ENCODE results near the gene ST8SIA6. TPM values are rescaled to one million over a fixed set of nuclear protein-coding genes. Genes with fewer than 3 reads are reported as not detected.

Gene ST8SIA6
- total RNA-seq, 1 experiment from 2014 or later = not detected

GRCh38 chr10:17473228-17473950 is 19.0 kb upstream of the ST8SIA6 start:
- Histone ChIP-seq H3K4me3 (ENCODE audit: low read depth, low read length, poor library complexity, severe bottlenecking) (no peak overlapping the region), H3K27me3 (replicated peaks; ENCODE audit: insufficient read depth, low read depth, low read length, poor library complexity) (peaks cover 8% of the 10 kb centered on the region), H3K36me3 (ENCODE audit: insufficient read depth, low read length, poor library complexity, severe bottlenecking) (no peaks in the 10 kb centered on the region), H3K9me3 (ENCODE audit: low read depth, low read length, poor library complexity, severe bottlenecking) (no peaks in the 10 kb centered on the region), H3K27ac (ENCODE audit: low read depth, low read length, poor library complexity, severe bottlenecking) (no peak overlapping the region), H3K4me1 (ENCODE audit: insufficient read depth, low read length, poor library complexity, severe bottlenecking) (no peaks in the 10 kb centered on the region)
- no peak for DNase-seq (ENCODE audit: low spot score)
- TF ChIP-seq CTCF (conservative IDR thresholded peaks at IDR 0.05; ENCODE audit: low read depth, low read length) (no peak), EZH2 (IDR thresholded peaks at IDR 0.05; ENCODE audit: borderline replicate concordance, low read depth, low read length, poor library complexity, severe bottlenecking) (no peak)
- no TSS peak for BruUV-seq (replicated peaks)
- intact Hi-C loops (cut with micrococcal nuclease; ENCODE audit: unreplicated experiment) = no loop called here
- CTCF ChIA-PET = no interaction called here
- POLR2A ChIA-PET (ENCODE audit: low non-redundant PET) = no interaction called here

DNA sequence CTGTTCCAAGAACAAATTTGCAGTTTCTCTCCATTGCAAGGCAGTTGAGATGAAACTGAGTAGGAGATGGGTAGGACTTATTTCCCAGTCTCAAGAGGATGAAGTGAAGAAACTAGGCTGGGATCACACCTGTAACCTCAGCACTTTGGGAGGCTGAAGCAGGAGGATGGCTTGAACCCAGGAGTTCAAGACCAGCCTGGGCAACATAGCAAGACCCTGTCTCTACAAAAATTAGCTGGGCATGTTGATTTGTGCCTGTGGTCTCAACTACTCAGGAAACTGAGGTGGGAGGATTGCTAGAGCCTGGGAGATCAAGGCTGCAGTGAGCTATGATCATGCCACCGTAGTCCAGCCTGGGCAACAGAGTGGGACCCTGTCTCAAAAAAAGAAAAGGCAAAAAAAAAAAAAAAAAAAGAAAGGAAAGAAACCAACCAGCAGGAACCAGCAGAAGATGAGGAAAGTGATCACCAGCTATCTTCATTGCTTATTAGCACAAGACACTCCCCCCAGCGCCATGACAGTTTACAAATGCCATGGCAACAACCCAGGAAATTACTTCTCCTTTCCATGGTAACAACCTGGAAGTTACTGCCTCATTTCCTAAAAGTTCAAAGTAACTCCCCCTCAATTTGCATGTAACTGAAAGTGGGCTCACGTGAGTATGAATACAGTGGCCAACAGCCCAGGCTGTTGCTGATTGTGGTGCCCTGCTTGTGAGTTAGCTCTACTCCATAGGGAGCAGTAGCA is 18.3 kb upstream of the ST8SIA6 start:
- H3K4me3 ChIP-seq (ENCODE audit: low read depth, low read length, poor library complexity, severe bottlenecking) = no peak overlapping the region
- H3K27me3 ChIP-seq (replicated peaks; ENCODE audit: insufficient read depth, low read depth, low read length, poor library complexity) = peaks cover 11% of the 10 kb centered on the region
- no peaks in the 10 kb centered on the region for H3K9me3 ChIP-seq (ENCODE audit: low read depth, low read length, poor library complexity, severe bottlenecking)
- H3K4me1 ChIP-seq (ENCODE audit: insufficient read depth, low read length, poor library complexity, severe bottlenecking) = no peaks in the 10 kb centered on the region
- no peak overlapping the region for H3K27ac ChIP-seq (ENCODE audit: low read depth, low read length, poor library complexity, severe bottlenecking)
- ChIA-PET POLR2A (ENCODE audit: low non-redundant PET) (no interaction called here), CTCF (no interaction called here)
- TF ChIP-seq EZH2 (IDR thresholded peaks at IDR 0.05; ENCODE audit: borderline replicate concordance, low read depth, low read length, poor library complexity, severe bottlenecking) = no peak
- TF ChIP-seq CTCF (conservative IDR thresholded peaks at IDR 0.05; ENCODE audit: low read depth, low read length) = no peak
- no peaks in the 10 kb centered on the region for H3K36me3 ChIP-seq (ENCODE audit: insufficient read depth, low read length, poor library complexity, severe bottlenecking)
- no peak for DNase-seq (ENCODE audit: low spot score)
- intact Hi-C loops (cut with micrococcal nuclease; ENCODE audit: unreplicated experiment) = no loop called here
- BruUV-seq (replicated peaks) = no TSS peak

GRCh38 chr10:17470246-17470645 is 15.9 kb upstream of the ST8SIA6 start:
- no peaks in the 10 kb centered on the region for H3K4me1 ChIP-seq (ENCODE audit: insufficient read depth, low read length, poor library complexity, severe bottlenecking)
- DNase-seq (ENCODE audit: low spot score) = no peak
- H3K9me3 ChIP-seq (ENCODE audit: low read depth, low read length, poor library complexity, severe bottlenecking) = no peaks in the 10 kb centered on the region
- ChIA-PET POLR2A (ENCODE audit: low non-redundant PET) (no interaction called here), CTCF (no interaction called here)
- TF ChIP-seq CTCF (conservative IDR thresholded peaks at IDR 0.05; ENCODE audit: low read depth, low read length) (no peak), EZH2 (IDR thresholded peaks at IDR 0.05; ENCODE audit: borderline replicate concordance, low read depth, low read length, poor library complexity, severe bottlenecking) (no peak)
- no peaks in the 10 kb centered on the region for H3K36me3 ChIP-seq (ENCODE audit: insufficient read depth, low read length, poor library complexity, severe bottlenecking)
- intact Hi-C loops (cut with micrococcal nuclease; ENCODE audit: unreplicated experiment) = no loop called here
- no peak overlapping the region for H3K4me3 ChIP-seq (ENCODE audit: low read depth, low read length, poor library complexity, severe bottlenecking)
- no peak overlapping the region for H3K27ac ChIP-seq (ENCODE audit: low read depth, low read length, poor library complexity, severe bottlenecking)
- no TSS peak for BruUV-seq (replicated peaks)
- peaks cover 12% of the 10 kb centered on the region for H3K27me3 ChIP-seq (replicated peaks; ENCODE audit: insufficient read depth, low read depth, low read length, poor library complexity)

Measured in A673 (cell line).